ENCODE measurements around the gene SYCP1.
A peak's percentile ranks its signal among the peaks of the same experiment; 100 is the strongest.
"Not testable (repeated sequence)": the region's sequence is repeated elsewhere in the genome, so short reads cannot be mapped to it uniquely, and the experiment has no call there.

SYCP1 gene, protein sequence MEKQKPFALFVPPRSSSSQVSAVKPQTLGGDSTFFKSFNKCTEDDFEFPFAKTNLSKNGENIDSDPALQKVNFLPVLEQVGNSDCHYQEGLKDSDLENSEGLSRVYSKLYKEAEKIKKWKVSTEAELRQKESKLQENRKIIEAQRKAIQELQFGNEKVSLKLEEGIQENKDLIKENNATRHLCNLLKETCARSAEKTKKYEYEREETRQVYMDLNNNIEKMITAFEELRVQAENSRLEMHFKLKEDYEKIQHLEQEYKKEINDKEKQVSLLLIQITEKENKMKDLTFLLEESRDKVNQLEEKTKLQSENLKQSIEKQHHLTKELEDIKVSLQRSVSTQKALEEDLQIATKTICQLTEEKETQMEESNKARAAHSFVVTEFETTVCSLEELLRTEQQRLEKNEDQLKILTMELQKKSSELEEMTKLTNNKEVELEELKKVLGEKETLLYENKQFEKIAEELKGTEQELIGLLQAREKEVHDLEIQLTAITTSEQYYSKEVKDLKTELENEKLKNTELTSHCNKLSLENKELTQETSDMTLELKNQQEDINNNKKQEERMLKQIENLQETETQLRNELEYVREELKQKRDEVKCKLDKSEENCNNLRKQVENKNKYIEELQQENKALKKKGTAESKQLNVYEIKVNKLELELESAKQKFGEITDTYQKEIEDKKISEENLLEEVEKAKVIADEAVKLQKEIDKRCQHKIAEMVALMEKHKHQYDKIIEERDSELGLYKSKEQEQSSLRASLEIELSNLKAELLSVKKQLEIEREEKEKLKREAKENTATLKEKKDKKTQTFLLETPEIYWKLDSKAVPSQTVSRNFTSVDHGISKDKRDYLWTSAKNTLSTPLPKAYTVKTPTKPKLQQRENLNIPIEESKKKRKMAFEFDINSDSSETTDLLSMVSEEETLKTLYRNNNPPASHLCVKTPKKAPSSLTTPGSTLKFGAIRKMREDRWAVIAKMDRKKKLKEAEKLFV

DNA sequence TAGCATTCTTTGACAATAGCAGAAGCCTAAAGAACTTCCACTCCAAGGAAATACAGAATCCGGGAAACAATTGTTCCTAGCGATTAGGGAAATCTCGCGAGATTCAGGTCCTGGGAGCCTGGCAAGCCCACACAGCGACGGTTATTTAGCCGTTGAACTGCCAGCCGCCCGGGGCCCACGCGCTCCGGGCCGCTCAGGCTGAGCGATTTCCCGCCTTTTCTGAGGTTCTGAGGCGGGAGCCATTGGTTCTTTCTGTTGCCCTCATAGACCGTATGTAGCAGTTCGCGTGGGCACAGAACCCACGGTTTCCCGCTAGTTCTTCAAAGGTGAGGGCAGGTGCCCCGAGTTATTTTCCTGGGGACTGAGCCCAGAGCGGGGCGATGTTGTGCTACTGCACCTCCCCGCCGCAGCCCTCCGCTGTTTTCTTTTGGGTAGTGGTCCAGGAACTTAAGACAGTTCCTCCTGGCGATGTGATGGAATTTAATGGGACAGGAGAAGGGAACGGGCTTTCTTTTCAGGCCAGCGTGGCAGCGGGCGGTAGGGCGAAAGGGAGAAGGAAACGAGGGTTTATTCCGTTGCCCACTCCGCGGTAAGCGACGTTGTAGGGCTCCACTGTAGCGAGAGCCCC, at the start of gene SYCP1:
TSS of gene SYCP1 (plus strand) at position 171 of the 628 bp plus-strand sequence. CDS start 602 bp downstream, outside the sequence.
- peak in 1 of 2 donors; percentile 3 for DNase-seq

DNA sequence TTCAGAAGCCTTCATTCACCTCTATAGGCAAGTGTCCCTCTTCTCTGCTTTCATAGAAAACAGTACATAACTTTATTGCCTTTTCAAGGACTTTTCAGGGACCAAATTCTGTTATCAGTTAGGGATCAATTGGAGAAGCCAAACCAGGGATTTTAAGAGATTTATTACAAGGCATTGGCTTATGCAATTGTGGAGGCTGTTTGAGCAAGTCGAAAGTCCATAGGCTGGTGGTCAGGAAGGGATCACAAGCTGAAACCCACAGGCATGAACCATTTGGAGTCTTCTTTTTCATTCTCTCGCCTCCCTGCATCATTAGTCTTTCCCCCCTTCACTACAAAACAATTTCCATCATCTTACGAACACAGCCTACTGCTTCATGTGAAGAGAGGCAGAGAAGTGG, 34.8 kb upstream of the SYCP1 start:
- DNase-seq: no peak

DNA sequence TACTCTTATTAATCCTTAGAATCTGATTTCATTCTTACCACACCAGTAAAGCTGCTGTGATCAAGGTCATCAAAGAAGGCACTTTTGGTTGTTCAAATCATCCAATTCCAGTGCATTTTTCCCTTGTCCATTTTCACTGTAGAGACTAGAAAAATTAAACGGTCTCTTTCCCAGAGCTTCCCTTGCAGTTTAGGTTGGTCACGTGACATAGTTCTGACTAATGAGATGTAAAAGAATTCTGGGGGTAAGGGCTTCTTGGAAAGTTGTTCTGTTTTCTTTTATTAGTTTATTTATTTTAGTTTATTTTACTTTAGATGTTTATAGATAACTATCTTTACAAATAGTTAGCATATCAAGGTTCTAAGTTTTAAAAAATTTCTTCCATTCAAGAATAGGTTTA, 34.3 kb upstream of the SYCP1 start:
- DNase-seq: no peak

DNA sequence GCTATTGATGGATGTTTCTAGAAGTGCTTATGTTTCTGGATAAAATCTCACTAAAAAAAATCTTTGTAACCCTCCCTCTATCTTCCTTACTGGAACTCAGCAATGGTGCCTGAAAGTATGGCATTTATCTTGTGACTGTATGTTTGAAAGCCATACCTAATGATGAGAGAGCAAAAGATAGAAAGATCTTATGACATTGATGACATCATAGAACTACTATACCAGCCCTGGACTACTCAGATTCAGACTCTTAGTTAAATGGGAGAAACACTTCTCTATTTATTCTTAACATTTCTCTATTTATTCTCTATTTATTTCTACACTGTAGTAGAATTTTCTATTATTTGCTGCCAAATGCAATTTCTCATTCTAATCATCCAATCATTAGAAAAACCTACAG, 32.7 kb upstream of the SYCP1 start:
- no peak for DNase-seq

DNA sequence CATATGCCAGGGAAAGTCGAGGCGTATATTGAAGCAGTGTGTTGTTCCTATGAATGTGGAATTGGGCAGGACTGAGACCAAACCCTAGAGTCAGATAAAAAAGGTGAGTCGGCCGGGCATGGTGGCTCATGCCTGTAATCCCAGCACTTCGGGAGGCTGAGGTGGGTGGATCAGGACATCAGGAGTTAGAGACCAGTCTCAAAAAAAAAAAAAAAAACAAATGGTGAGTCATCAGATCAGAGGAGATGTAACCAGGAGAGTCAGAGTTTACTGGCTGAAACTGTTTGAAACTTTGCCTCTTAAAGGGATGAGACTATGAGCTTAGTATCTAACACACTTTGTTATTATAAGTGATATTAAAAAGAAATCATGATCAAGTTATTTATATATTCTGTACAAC, 26.4 kb upstream of the SYCP1 start:
- DNase-seq: no peak

DNA sequence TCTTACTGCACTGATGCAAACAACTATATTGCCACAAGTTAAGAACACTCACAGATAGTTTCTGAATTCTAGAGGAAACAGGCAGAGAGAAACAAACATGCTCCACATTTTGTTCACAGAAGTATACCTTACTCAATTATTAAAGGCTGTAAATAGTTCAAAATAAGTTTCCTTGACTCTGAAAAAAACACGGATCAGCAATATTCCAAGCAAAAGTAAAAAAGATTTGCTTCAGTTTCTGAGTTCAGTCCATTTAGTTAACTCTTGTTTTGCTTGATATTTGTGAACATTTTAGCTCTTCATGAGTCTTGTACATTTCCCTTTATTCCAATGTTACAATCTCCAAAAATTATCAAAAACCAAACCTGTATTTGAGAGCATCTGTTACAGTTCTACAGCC, 24.6 kb upstream of the SYCP1 start:
- not testable (repeated sequence) for DNase-seq

DNA sequence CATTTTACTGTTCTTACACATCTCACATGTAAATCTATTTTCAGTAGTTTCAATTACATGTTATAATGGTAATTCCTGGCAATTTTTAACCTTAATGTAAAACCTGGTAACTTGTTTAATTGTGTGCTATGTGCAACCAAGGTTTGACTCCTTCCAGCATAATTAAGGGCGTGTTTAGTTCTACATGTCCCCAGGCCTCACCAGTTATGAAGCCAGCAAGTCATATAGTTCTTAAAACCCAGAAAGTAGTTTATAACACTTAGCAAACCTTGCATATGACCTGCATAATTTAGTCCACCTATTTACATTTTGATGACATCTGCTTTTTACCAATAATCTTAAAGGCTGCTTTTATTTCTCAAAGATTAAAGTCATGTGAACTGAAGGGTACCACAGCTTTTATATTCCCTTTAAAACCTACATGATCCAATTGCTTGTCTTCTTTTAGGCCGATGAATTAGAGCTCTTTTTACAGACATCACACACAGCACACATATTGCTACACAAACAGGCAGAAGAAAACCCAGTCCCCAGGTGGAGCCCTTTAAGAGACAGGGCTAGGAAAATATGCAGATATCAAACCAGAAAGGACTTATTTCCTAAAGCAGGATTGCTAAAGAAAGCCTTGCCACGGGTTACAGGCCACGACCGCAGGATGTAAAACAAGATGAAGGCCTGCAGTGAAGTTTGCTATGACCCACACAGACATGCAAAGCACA, 23.2 kb upstream of the SYCP1 start:
- no peak for DNase-seq

DNA sequence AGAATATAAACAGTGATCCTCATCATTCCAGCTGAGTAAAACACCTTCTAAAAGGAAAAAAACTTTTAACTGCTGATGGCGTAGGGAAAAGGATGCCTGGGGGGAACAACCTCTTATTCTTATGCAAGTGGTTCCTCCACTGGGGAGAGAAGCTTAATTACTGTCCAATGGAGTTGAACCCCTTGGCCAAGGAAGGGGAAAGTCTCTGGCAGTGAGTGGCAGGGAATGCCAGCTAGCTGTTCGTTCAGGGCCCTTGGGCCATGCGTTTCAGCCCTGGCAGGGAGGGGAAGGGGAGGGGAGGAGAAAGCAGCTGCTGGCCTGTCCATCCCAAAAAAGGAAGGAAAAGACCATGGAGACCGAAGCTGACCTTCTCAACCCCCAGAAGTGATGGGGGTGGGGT, 22.6 kb upstream of the SYCP1 start:
- no peak for DNase-seq

DNA sequence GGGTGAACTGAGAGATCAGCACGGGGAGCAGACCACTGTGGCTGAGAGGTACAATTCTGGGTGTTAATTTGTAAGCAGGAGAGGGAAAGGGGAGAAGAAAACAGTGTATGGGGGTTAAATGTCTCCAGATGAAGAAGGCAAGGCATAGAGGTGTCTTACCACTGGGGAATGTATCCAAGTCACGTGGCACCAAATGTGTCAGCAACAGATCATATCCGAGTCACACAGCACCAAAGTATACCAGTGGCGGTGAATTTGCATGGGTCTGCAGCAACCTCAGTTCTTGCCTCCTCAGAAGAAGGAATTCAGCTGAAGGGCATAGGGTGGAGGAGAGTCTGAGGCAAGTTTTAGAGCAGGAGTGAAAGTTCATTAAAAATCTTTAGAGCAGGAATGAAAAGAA, 21.2 kb upstream of the SYCP1 start:
- DNase-seq: no peak

DNA sequence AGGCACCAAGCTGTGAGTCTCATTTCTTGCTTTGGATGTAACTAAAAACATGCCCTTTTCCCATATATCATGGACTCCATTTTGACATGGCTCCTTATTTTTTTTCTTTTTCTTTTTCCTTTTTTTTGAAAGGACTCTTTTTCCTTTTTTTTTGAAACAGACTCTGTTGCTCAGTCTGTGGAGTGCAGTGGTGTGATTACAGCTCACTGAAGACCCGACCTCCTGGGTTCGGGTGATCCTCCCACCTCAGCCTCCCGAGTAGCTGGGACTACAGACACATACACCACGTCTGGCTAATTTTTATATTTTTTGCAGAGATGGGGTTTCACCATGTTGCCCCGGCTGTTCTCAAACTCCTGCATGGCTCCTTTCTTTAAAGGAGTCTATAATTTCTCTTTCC, 10.4 kb upstream of the SYCP1 start:
- no peak for DNase-seq

DNA sequence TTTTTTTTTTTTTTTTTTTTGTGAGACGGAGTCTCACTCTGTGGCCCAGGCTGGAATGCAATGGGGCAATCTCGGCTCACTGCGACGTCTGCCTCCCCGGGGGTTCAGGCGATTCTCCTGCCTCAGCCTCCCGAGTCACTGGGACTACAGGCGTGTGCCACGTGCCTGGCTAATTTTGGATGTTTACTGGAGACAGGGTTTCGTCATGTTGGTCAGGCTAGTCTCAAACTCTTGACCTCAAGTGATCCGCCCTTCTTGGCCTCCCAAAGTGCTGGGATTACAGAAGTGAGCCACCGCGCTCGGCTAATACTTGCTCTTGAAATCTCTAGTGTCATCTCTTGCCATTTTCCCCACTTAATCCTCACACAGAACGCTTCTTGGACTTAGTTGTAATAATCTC, 1.1 kb upstream of the SYCP1 start:
- DNase-seq: no peak

DNA sequence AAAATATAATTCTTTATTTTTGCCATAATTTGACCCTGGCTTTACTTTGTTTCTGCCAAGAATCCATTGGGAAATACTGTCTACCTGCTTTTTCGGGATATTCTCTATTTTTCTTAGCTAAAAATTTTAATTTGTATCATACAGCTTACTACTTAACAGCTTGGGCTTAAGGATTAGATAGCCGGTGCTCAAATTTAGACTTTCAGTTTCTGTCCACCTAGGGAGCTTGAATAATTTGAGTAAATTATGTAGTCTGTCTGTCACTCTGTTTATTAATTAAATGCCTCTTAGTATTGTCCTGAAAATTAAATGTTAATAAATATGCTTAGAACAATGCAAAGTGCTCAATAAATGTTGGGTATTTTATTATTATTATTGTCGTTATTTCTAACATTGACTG, 6.7 kb downstream of the SYCP1 start:
- no peak for DNase-seq

DNA sequence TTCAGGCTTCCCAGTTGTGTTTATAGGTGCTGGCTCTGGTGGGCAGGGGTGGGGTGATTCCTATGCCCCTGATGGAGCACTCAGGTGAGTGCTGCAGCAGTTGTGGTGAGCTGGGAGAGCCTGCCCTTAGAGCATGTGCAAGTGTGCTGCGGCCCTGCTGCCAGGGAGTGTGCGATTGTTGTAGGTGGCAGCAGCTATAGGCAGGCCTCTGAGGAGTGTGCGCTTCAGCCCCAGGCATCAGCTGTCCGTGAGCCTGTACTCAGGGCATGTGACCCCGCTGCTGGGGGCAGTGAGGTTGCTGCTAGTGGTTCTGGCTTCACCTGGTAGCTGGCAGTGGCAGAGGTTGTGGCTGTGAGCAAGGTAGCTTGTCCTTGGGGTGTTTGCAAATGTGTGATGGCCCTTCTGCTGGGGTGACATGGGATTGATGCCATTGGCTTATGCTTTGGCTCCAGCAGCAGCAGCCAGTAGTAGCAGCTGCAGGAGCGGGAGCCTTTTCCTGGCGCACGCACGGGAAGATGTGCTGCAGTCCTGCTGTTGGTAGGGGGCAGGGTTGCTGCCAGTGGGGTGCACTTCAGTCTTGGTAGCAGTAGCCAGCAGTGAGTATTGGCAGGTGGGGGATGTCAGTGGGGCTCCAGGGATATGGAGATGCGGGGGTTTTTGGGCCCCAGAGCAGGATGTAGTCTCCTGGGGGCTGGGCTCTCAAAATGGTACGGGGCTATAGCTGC, 37.7 kb downstream of the SYCP1 start:
- DNase-seq: no peak

DNA sequence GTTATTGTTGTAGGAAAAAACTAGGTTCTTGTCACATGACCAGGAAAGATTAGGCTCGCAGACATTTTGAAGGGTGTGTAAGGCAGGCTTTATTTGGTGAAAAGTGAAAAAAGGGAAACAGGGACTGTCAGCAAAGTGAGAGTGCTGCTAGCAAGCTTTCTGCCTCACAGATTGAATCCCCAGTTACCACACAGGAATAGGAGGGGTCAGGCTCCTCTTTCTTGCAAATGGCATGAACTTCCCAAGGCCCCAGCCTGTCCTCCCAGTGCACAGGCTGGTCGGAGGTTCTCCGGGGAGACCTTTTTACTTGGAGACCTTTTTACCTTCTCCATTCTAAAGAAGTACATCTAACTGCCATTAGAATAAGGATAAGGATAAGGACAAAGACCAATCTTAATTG, 42.1 kb downstream of the SYCP1 start:
- DNase-seq: no peak

DNA sequence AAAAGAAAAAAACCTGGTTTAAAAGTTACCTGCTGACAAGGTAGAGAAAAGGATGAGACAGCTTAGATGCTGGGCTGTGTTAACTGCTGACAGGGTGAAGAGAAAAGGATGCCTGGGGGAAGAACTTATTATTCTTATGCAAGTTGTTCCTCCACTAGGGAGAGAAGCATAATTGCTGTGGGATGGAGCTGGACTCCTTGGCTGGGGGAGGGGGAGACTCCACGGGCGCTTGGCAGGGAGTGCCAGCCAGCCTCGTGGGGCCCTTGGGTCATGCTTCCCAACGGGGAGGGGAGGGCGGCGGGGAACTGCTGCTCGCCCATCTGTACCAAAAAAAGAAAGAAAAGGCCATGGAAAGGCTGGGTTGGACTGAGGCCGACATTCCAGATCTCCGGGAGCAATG, 47.2 kb downstream of the SYCP1 start:
- no peak for DNase-seq

DNA sequence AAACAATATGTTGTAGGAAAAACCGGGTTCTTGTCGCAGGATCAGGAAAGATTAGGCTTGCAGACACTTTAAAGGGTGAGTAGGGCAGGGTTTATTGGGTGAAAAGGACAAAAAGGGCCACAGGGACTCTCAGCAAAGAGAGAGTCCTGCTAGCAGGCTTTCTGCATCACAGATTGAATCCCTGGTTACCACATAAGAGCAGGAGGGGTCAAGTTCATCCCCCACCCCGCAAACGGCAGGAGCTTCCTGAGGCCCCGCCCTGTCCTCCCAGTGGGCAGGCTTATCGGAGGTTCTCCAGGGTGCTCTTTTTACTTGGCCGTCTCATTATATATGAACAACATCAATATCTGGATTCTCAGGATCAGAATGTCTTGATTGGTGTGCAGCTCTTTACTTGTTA, 47.7 kb downstream of the SYCP1 start:
- DNase-seq: no peak

DNA sequence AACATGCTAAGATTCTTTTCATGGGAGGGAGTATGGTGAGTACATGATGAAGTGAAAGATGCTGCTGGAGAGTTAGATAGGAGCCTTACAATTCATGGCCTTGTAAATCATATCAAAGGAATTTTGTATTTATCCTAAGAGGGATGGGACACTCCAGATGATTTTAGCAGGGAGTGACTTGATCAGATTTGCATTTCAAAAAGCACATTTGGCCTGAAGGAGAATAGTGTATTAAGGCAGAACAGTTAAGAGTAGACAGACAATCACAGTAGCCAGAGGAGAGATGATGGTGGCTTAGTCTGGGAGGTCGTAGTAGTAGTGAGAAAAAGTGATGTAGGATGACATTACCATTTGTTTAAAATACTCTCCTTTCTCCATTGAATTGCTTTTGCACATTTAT, 48.8 kb downstream of the SYCP1 start:
- DNase-seq: no peak

DNA sequence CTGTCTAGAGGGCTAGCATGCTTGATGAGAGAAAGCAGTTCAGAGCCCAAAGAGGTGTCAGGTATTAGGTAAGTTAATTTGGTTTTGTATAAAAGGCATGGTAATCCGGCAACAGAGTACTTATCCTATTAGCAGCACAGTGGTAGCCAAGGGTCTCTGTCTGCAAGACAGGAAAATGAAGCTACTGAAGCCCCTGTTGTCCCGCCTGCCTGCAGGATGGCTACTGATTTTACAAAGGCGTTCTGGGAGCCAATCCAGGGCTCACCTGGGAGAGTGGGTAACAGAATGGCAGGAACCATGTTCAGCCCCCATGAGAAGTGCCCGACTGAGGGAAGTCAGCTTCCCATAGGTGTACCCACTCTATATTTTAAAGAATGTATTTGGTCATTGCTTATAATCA, 61.1 kb downstream of the SYCP1 start:
- DNase-seq: not testable (repeated sequence)

DNA sequence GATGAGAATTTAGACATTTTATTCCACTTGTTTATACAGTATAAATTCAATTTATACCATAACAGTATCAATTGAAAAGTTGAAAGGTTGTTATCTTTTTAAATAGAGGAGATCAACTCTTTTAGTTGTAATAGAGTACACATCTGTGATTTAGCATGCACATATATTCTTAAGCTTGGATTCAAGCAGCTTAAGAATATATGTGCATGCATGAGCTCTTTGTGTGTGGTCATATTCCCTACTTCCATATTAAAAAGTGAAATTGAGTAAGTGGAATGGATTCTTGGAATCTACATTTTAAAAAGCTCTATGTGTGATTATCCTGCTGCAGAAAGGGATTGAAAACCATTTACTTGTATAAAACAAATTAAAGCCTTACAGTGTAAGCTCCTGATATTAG, 71.9 kb downstream of the SYCP1 start:
- DNase-seq: no peak

DNA sequence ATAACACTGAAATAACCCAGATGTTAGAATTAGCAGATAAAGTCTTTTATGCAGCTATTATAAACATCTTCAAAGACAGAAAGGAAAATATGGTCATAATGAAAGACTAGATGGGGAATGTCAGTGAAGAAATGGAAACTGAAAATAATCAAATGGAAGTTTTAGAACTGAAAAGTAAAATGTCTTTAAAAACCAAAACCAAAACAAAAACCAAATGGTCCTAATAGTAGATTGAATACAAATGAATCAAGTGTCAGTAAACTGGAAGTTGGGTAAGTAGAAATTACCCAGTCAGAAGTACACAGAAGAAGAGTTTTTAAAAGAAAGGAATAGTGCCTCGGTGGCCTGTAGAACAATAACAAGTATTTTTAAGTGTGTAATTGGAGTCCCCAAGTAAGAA, 72.7 kb downstream of the SYCP1 start:
- DNase-seq: no peak

DNA sequence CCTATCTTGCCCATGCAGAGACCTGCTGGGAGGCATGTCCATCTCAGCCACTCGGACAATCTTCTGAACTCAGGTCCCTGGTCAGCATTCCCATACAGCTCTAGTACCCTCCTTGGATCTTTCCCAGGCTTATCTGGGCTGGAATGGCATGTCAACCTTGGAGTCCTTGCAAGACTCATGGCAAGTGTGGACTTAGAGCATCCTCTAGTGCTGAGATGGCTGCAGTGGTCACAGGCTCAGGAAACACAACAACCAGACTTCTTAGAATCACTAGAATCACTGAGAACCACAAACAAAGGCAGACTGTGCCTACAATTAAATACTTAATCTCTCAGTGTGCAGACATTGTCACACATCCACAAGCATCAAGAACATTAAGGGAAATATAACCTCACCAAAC, 101.9 kb downstream of the SYCP1 start:
- DNase-seq: no peak

DNA sequence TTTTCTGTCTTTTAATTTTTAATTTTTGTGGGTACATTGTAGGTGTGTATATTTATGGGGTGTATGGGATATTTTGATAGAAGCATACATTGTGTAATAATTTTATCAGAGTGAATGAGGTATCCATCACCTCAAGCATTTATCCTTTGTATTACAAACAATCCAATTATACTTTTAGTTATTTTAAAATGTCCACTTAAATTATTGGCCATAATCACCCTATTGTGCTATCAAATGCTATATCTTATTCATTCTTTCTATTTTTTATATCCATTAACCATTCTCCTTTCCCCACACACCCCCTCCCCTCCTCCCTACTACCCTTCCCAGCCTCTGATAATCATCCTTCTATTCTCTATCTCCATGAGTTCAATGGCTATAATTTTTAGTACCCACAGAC, 104.8 kb downstream of the SYCP1 start:
- no peak for DNase-seq
